HG03280 (cell line): Measurements from ENCODE around the gene TREH.
"Not testable (repeated sequence)": the region's sequence is repeated elsewhere in the genome, so short reads cannot be mapped to it uniquely, and the experiment has no call there.

Experiments
- ATAC-seq: cut with Tn5 transposase; IDR thresholded peaks from one replicate; pipeline ENCODE4 v1.9.1; 2021; ENCODE audit warnings: mild to moderate bottlenecking, moderate library complexity; ENCODE audit not compliant: unreplicated experiment

TREH gene

GRCh38 chr11:118697346-118697745 lies 17.9 kb upstream of the TREH start:
- ATAC-seq = no peak

GRCh38 chr11:118696673-118697226 lies 17.3 kb upstream of the TREH start:
- ATAC-seq = no peak

GRCh38 chr11:118694771-118695170 lies 15.3 kb upstream of the TREH start:
- no peak for ATAC-seq

- ATAC-seq = no peak
These were observed 14.7 kb upstream of the TREH start for GRCh38 chr11:118694185-118694584.

GRCh38 chr11:118691926-118692830 lies 12.7 kb upstream of the TREH start:
- no peak for ATAC-seq

- ATAC-seq = no peak
These were observed 11.3 kb upstream of the TREH start for GRCh38 chr11:118690553-118691304.

GRCh38 chr11:118689852-118690552 lies 10.6 kb upstream of the TREH start:
- ATAC-seq = peak; percentile 85

GRCh38 chr11:118689503-118689851 lies 10.0 kb upstream of the TREH start:
- ATAC-seq = no peak

GRCh38 chr11:118688851-118689502 lies 9.5 kb upstream of the TREH start:
- ATAC-seq = no peak

- not testable (repeated sequence) for ATAC-seq
These were observed 8.9 kb upstream of the TREH start for GRCh38 chr11:118688339-118688738.

- no peak for ATAC-seq
These were observed 8.5 kb upstream of the TREH start for GRCh38 chr11:118687906-118688305.

- no peak for ATAC-seq
These were observed 4.7 kb upstream of the TREH start for GRCh38 chr11:118684187-118684586.

GRCh38 chr11:118682939-118683338 lies 3.5 kb upstream of the TREH start:
- ATAC-seq = not testable (repeated sequence)

GRCh38 chr11:118682372-118682771 lies 2.9 kb upstream of the TREH start:
- ATAC-seq = no peak

GRCh38 chr11:118678908-118679307 lies 542 bp downstream of the TREH start:
- ATAC-seq = not testable (repeated sequence)

- no peak for ATAC-seq
These were observed 1.5 kb downstream of the TREH start for GRCh38 chr11:118677977-118678376.

- no peak for ATAC-seq
These were observed 5.4 kb downstream of the TREH start for GRCh38 chr11:118674082-118674435.

GRCh38 chr11:118673361-118674081 lies 5.9 kb downstream of the TREH start:
- no peak for ATAC-seq

- ATAC-seq = no peak
These were observed 6.6 kb downstream of the TREH start for GRCh38 chr11:118672846-118673245.

- ATAC-seq = no peak
These were observed 8.2 kb downstream of the TREH start for GRCh38 chr11:118671254-118671653.
